ENCODE measurements around the gene CD96.

The CD96 gene

GRCh38 chr3:111618945-111619344, 76.9 kb downstream of the CD96 start:
- Histone ChIP-seq H2BK15ac (ENCODE audit: low read length) (no peak overlapping the region), H3K4me1 (ENCODE audit: control insufficient read depth in 2 of 2, insufficient read depth in 1 of 2, low read depth in 1 of 2, low read length in 2 of 2) (no peaks in the 10 kb centered on the region), H3K14ac (ENCODE audit: low read length) (no peak overlapping the region), H3K27me3 (ENCODE audit: control insufficient read depth in 3 of 3, insufficient read depth in 3 of 3, low read depth in 1 of 3, low read length in 3 of 3) (no peaks in the 10 kb centered on the region), H4K8ac (ENCODE audit: low read depth, low read length) (no peak overlapping the region), H2BK12ac (ENCODE audit: low read length) (no peak overlapping the region), H3K27ac (replicated peaks; ENCODE audit: low read length) (no peak overlapping the region), H3K9me3 (replicated peaks in 1 of 2; ENCODE audit: control insufficient read depth in 2 of 2, insufficient read depth in 1 of 2, low read depth in 1 of 2, low read length in 2 of 2) (peaks cover 0 to 8% of the 10 kb centered on the region in 2 donors), H2AFZ (ENCODE audit: low read length) (no peak overlapping the region), H3K36me3 (replicated peaks in 1 of 2; ENCODE audit: control insufficient read depth in 2 of 2, insufficient read depth in 2 of 2, low read length in 2 of 2) (no peaks in the 10 kb centered on the region), H3K79me1 (ENCODE audit: low read depth, low read length) (no peaks in the 10 kb centered on the region), H2BK5ac (ENCODE audit: low read length) (no peak overlapping the region), H4K91ac (ENCODE audit: low read depth, low read length, poor library complexity) (no peak overlapping the region), H3K23ac (ENCODE audit: low read depth, low read length, poor library complexity) (no peak overlapping the region), H3K4me3 (ENCODE audit: low read length in 2 of 2) (no peak overlapping the region), H2AK5ac (ENCODE audit: low read depth, low read length) (no peak overlapping the region), H3K18ac (ENCODE audit: low read length) (no peak overlapping the region), H3K9ac (ENCODE audit: low read depth, low read length, poor library complexity) (no peak overlapping the region), H2BK120ac (ENCODE audit: low read depth, low read length) (no peak overlapping the region), H3K4me2 (ENCODE audit: insufficient read depth, low read length, poor library complexity, severe bottlenecking) (no peak overlapping the region), H3K4ac (ENCODE audit: low read length) (no peak overlapping the region)
- DNase-seq (ENCODE audit: low spot score): no peak

- H3K9me3 ChIP-seq (replicated peaks in 1 of 2; ENCODE audit: control insufficient read depth in 2 of 2, insufficient read depth in 1 of 2, low read depth in 1 of 2, low read length in 2 of 2): peaks cover 0 to 8% of the 10 kb centered on the region in 2 donors
- H3K4me2 ChIP-seq (ENCODE audit: insufficient read depth, low read length, poor library complexity, severe bottlenecking): no peak overlapping the region
- no peak overlapping the region for H2BK120ac ChIP-seq (ENCODE audit: low read depth, low read length)
- no peak overlapping the region for H2BK12ac ChIP-seq (ENCODE audit: low read length)
- H2BK15ac ChIP-seq (ENCODE audit: low read length): no peak overlapping the region
- WGBS, 2 donors (ENCODE audit: extremely low coverage in 2 of 2, insufficient read length in 2 of 2, insufficient replicate concordance in 1 of 2): no CpG with 5 or more reads among the region's 3 CpGs
- H3K27ac ChIP-seq (replicated peaks; ENCODE audit: low read length): no peak overlapping the region
- no peak overlapping the region for H3K18ac ChIP-seq (ENCODE audit: low read length)
- no peak overlapping the region for H4K91ac ChIP-seq (ENCODE audit: low read depth, low read length, poor library complexity)
- H3K14ac ChIP-seq (ENCODE audit: low read length): no peak overlapping the region
- no peak overlapping the region for H3K23ac ChIP-seq (ENCODE audit: low read depth, low read length, poor library complexity)
- no peaks in the 10 kb centered on the region for H3K36me3 ChIP-seq (replicated peaks in 1 of 2; ENCODE audit: control insufficient read depth in 2 of 2, insufficient read depth in 2 of 2, low read length in 2 of 2)
- H3K27me3 ChIP-seq (ENCODE audit: control insufficient read depth in 3 of 3, insufficient read depth in 3 of 3, low read depth in 1 of 3, low read length in 3 of 3): no peaks in the 10 kb centered on the region
- no peaks in the 10 kb centered on the region for H3K79me1 ChIP-seq (ENCODE audit: low read depth, low read length)
- no peak overlapping the region for H2AFZ ChIP-seq (ENCODE audit: low read length)
- DNase-seq (ENCODE audit: low spot score): no peak
- H3K4me1 ChIP-seq (ENCODE audit: control insufficient read depth in 2 of 2, insufficient read depth in 1 of 2, low read depth in 1 of 2, low read length in 2 of 2): no peaks in the 10 kb centered on the region
- H3K4ac ChIP-seq (ENCODE audit: low read length): no peak overlapping the region
- H3K4me3 ChIP-seq (ENCODE audit: low read length in 2 of 2): no peak overlapping the region
- H2BK5ac ChIP-seq (ENCODE audit: low read length): no peak overlapping the region
- no peak overlapping the region for H4K8ac ChIP-seq (ENCODE audit: low read depth, low read length)
- H3K9ac ChIP-seq (ENCODE audit: low read depth, low read length, poor library complexity): no peak overlapping the region
- no peak overlapping the region for H2AK5ac ChIP-seq (ENCODE audit: low read depth, low read length)
Measured at GRCh38 chr3:111619833-111620232, 77.8 kb downstream of the CD96 start.

- no peaks in the 10 kb centered on the region for H3K27me3 ChIP-seq (ENCODE audit: control insufficient read depth in 3 of 3, insufficient read depth in 3 of 3, low read depth in 1 of 3, low read length in 3 of 3)
- no peak overlapping the region for H4K8ac ChIP-seq (ENCODE audit: low read depth, low read length)
- H4K91ac ChIP-seq (ENCODE audit: low read depth, low read length, poor library complexity): no peak overlapping the region
- H2BK5ac ChIP-seq (ENCODE audit: low read length): no peak overlapping the region
- H3K4me3 ChIP-seq (ENCODE audit: low read length in 2 of 2): no peak overlapping the region
- H3K4me1 ChIP-seq (ENCODE audit: control insufficient read depth in 2 of 2, insufficient read depth in 1 of 2, low read depth in 1 of 2, low read length in 2 of 2): no peaks in the 10 kb centered on the region
- DNase-seq (ENCODE audit: low spot score): peak; percentile 24
- no peak overlapping the region for H3K9ac ChIP-seq (ENCODE audit: low read depth, low read length, poor library complexity)
- no peak overlapping the region for H2BK12ac ChIP-seq (ENCODE audit: low read length)
- no peak overlapping the region for H3K14ac ChIP-seq (ENCODE audit: low read length)
- no peak overlapping the region for H2BK120ac ChIP-seq (ENCODE audit: low read depth, low read length)
- no peak overlapping the region for H3K4ac ChIP-seq (ENCODE audit: low read length)
- WGBS, 2 donors (ENCODE audit: extremely low coverage in 2 of 2, insufficient read length in 2 of 2, insufficient replicate concordance in 1 of 2): no CpG with 5 or more reads among the region's 5 CpGs
- H2BK15ac ChIP-seq (ENCODE audit: low read length): no peak overlapping the region
- H3K4me2 ChIP-seq (ENCODE audit: insufficient read depth, low read length, poor library complexity, severe bottlenecking): no peak overlapping the region
- H3K9me3 ChIP-seq (replicated peaks in 1 of 2; ENCODE audit: control insufficient read depth in 2 of 2, insufficient read depth in 1 of 2, low read depth in 1 of 2, low read length in 2 of 2): peaks cover 0 to 8% of the 10 kb centered on the region in 2 donors
- H3K79me1 ChIP-seq (ENCODE audit: low read depth, low read length): no peaks in the 10 kb centered on the region
- H3K18ac ChIP-seq (ENCODE audit: low read length): no peak overlapping the region
- no peak overlapping the region for H2AFZ ChIP-seq (ENCODE audit: low read length)
- H2AK5ac ChIP-seq (ENCODE audit: low read depth, low read length): no peak overlapping the region
- no peaks in the 10 kb centered on the region for H3K36me3 ChIP-seq (replicated peaks in 1 of 2; ENCODE audit: control insufficient read depth in 2 of 2, insufficient read depth in 2 of 2, low read length in 2 of 2)
- no peak overlapping the region for H3K27ac ChIP-seq (replicated peaks; ENCODE audit: low read length)
- no peak overlapping the region for H3K23ac ChIP-seq (ENCODE audit: low read depth, low read length, poor library complexity)
Measured at GRCh38 chr3:111621535-111621934, 79.5 kb downstream of the CD96 start.

- no peaks in the 10 kb centered on the region for H3K4me1 ChIP-seq (ENCODE audit: control insufficient read depth in 2 of 2, insufficient read depth in 1 of 2, low read depth in 1 of 2, low read length in 2 of 2)
- H2BK5ac ChIP-seq (ENCODE audit: low read length): no peak overlapping the region
- H3K4me3 ChIP-seq (ENCODE audit: low read length in 2 of 2): no peak overlapping the region
- H3K36me3 ChIP-seq (replicated peaks in 1 of 2; ENCODE audit: control insufficient read depth in 2 of 2, insufficient read depth in 2 of 2, low read length in 2 of 2): no peaks in the 10 kb centered on the region
- H2AFZ ChIP-seq (ENCODE audit: low read length): no peak overlapping the region
- no peak overlapping the region for H3K23ac ChIP-seq (ENCODE audit: low read depth, low read length, poor library complexity)
- no peak overlapping the region for H2BK120ac ChIP-seq (ENCODE audit: low read depth, low read length)
- H2BK12ac ChIP-seq (ENCODE audit: low read length): no peak overlapping the region
- H3K27me3 ChIP-seq (ENCODE audit: control insufficient read depth in 3 of 3, insufficient read depth in 3 of 3, low read depth in 1 of 3, low read length in 3 of 3): no peaks in the 10 kb centered on the region
- no peak overlapping the region for H4K8ac ChIP-seq (ENCODE audit: low read depth, low read length)
- H2AK5ac ChIP-seq (ENCODE audit: low read depth, low read length): peak overlapping the region; percentile 75
- no peak overlapping the region for H3K9ac ChIP-seq (ENCODE audit: low read depth, low read length, poor library complexity)
- no CpG with 5 or more reads among the region's 2 CpGs for WGBS, 2 donors (ENCODE audit: extremely low coverage in 2 of 2, insufficient read length in 2 of 2, insufficient replicate concordance in 1 of 2)
- peaks cover 0 to 2% of the 10 kb centered on the region in 2 donors for H3K9me3 ChIP-seq (replicated peaks in 1 of 2; ENCODE audit: control insufficient read depth in 2 of 2, insufficient read depth in 1 of 2, low read depth in 1 of 2, low read length in 2 of 2)
- DNase-seq (ENCODE audit: low spot score): no peak
- no peak overlapping the region for H2BK15ac ChIP-seq (ENCODE audit: low read length)
- no peak overlapping the region for H3K14ac ChIP-seq (ENCODE audit: low read length)
- no peak overlapping the region for H3K4ac ChIP-seq (ENCODE audit: low read length)
- H3K27ac ChIP-seq (replicated peaks; ENCODE audit: low read length): no peak overlapping the region
- H3K4me2 ChIP-seq (ENCODE audit: insufficient read depth, low read length, poor library complexity, severe bottlenecking): no peak overlapping the region
- no peak overlapping the region for H3K18ac ChIP-seq (ENCODE audit: low read length)
- no peaks in the 10 kb centered on the region for H3K79me1 ChIP-seq (ENCODE audit: low read depth, low read length)
- no peak overlapping the region for H4K91ac ChIP-seq (ENCODE audit: low read depth, low read length, poor library complexity)
Measured at GRCh38 chr3:111627092-111627491, 85.1 kb downstream of the CD96 start.
